Measurements from ENCODE around the gene ZNF169.
"Not testable (repeated sequence)": the region's sequence is repeated elsewhere in the genome, so short reads cannot be mapped to it uniquely, and the experiment has no call there.

The ZNF169 gene

GRCh38 chr9:94302426-94302825 lies 43.3 kb downstream of the ZNF169 start:
- Mint-ChIP-seq H3K4me1 (ENCODE audit: low read depth) (no peaks in the 10 kb centered on the region), H3K4me3 (no peak overlapping the region), H3K36me3 (ENCODE audit: low read depth) (peaks cover 40% of the 10 kb centered on the region), H3K27ac (no peak overlapping the region), H3K9me3 (no peaks in the 10 kb centered on the region), H3K27me3 (no peaks in the 10 kb centered on the region)
- intact Hi-C loops (cut with micrococcal nuclease), result no loop called here

- Mint-ChIP-seq H3K4me1 (ENCODE audit: low read depth) (no peaks in the 10 kb centered on the region), H3K27ac (no peak overlapping the region), H3K27me3 (no peaks in the 10 kb centered on the region), H3K36me3 (ENCODE audit: low read depth) (peaks cover 31% of the 10 kb centered on the region), H3K4me3 (no peak overlapping the region), H3K9me3 (no peaks in the 10 kb centered on the region)
- intact Hi-C loops (cut with micrococcal nuclease), result no loop called here
Observed at GRCh38 chr9:94303321-94303720, 44.2 kb downstream of the ZNF169 start.

- intact Hi-C loops (cut with micrococcal nuclease); H3K27me3 Mint-ChIP-seq; H3K4me1 Mint-ChIP-seq (ENCODE audit: low read depth); H3K4me3 Mint-ChIP-seq; H3K27ac Mint-ChIP-seq; H3K36me3 Mint-ChIP-seq (ENCODE audit: low read depth); H3K9me3 Mint-ChIP-seq: not testable (repeated sequence)
Observed at GRCh38 chr9:94315034-94315984, 56.2 kb downstream of the ZNF169 start.

GRCh38 chr9:94316236-94316635 lies 57.1 kb downstream of the ZNF169 start:
- H3K9me3 Mint-ChIP-seq, H3K4me3 Mint-ChIP-seq: not testable (repeated sequence)

GRCh38 chr9:94317949-94318657 lies 59.0 kb downstream of the ZNF169 start:
- H3K36me3 Mint-ChIP-seq (ENCODE audit: low read depth); H3K9me3 Mint-ChIP-seq; H3K27me3 Mint-ChIP-seq; H3K27ac Mint-ChIP-seq; intact Hi-C loops (cut with micrococcal nuclease); H3K4me3 Mint-ChIP-seq; H3K4me1 Mint-ChIP-seq (ENCODE audit: low read depth): not testable (repeated sequence)

More at GRCh38 chr9:94316236-94316635, 57.1 kb downstream of the ZNF169 start:
- H3K4me1 Mint-ChIP-seq (ENCODE audit: low read depth); H3K27me3 Mint-ChIP-seq; intact Hi-C loops (cut with micrococcal nuclease); H3K27ac Mint-ChIP-seq; H3K36me3 Mint-ChIP-seq (ENCODE audit: low read depth): not testable (repeated sequence)

- intact Hi-C loops (cut with micrococcal nuclease); H3K27me3 Mint-ChIP-seq; H3K9me3 Mint-ChIP-seq; H3K4me1 Mint-ChIP-seq (ENCODE audit: low read depth); H3K36me3 Mint-ChIP-seq (ENCODE audit: low read depth); H3K4me3 Mint-ChIP-seq; H3K27ac Mint-ChIP-seq: not testable (repeated sequence)
Observed at GRCh38 chr9:94322342-94322940, 63.3 kb downstream of the ZNF169 start.

- H3K27me3 Mint-ChIP-seq; intact Hi-C loops (cut with micrococcal nuclease); H3K9me3 Mint-ChIP-seq; H3K27ac Mint-ChIP-seq; H3K36me3 Mint-ChIP-seq (ENCODE audit: low read depth); H3K4me1 Mint-ChIP-seq (ENCODE audit: low read depth); H3K4me3 Mint-ChIP-seq: not testable (repeated sequence)
Observed at GRCh38 chr9:94323153-94323798, 64.2 kb downstream of the ZNF169 start.

- H3K4me3 Mint-ChIP-seq; H3K9me3 Mint-ChIP-seq; H3K36me3 Mint-ChIP-seq (ENCODE audit: low read depth); H3K27me3 Mint-ChIP-seq; H3K4me1 Mint-ChIP-seq (ENCODE audit: low read depth); intact Hi-C loops (cut with micrococcal nuclease): not testable (repeated sequence)
- H3K27ac Mint-ChIP-seq, result peak overlapping the region; percentile 29
Observed at GRCh38 chr9:94325583-94325982, 66.5 kb downstream of the ZNF169 start.

GRCh38 chr9:94328544-94328943 lies 69.4 kb downstream of the ZNF169 start, which contains the start of gene NUTM2F:
Gene NUTM2F (minus strand): TSS chr9:94328644. CDS start chr9:94328623, 21 bp downstream.
- intact Hi-C loops (cut with micrococcal nuclease); H3K9me3 Mint-ChIP-seq; H3K4me3 Mint-ChIP-seq; H3K4me1 Mint-ChIP-seq (ENCODE audit: low read depth); H3K27me3 Mint-ChIP-seq; H3K36me3 Mint-ChIP-seq (ENCODE audit: low read depth); H3K27ac Mint-ChIP-seq: not testable (repeated sequence)

- H3K27me3 Mint-ChIP-seq; H3K4me3 Mint-ChIP-seq; H3K9me3 Mint-ChIP-seq; intact Hi-C loops (cut with micrococcal nuclease); H3K27ac Mint-ChIP-seq; H3K36me3 Mint-ChIP-seq (ENCODE audit: low read depth); H3K4me1 Mint-ChIP-seq (ENCODE audit: low read depth): not testable (repeated sequence)
Observed at GRCh38 chr9:94336445-94336844, 77.3 kb downstream of the ZNF169 start.

GRCh38 chr9:94338723-94339122 lies 79.6 kb downstream of the ZNF169 start:
- H3K4me3 Mint-ChIP-seq; H3K4me1 Mint-ChIP-seq (ENCODE audit: low read depth); H3K27me3 Mint-ChIP-seq; intact Hi-C loops (cut with micrococcal nuclease); H3K36me3 Mint-ChIP-seq (ENCODE audit: low read depth); H3K27ac Mint-ChIP-seq; H3K9me3 Mint-ChIP-seq: not testable (repeated sequence)

GRCh38 chr9:94339657-94340056 lies 80.6 kb downstream of the ZNF169 start:
- H3K9me3 Mint-ChIP-seq; H3K4me1 Mint-ChIP-seq (ENCODE audit: low read depth); H3K27me3 Mint-ChIP-seq; H3K36me3 Mint-ChIP-seq (ENCODE audit: low read depth); H3K4me3 Mint-ChIP-seq; intact Hi-C loops (cut with micrococcal nuclease): not testable (repeated sequence)
- H3K27ac Mint-ChIP-seq, result peak overlapping the region; percentile 34

GRCh38 chr9:94340750-94341149 lies 81.7 kb downstream of the ZNF169 start:
- H3K36me3 Mint-ChIP-seq (ENCODE audit: low read depth); intact Hi-C loops (cut with micrococcal nuclease); H3K27me3 Mint-ChIP-seq; H3K9me3 Mint-ChIP-seq; H3K27ac Mint-ChIP-seq; H3K4me3 Mint-ChIP-seq; H3K4me1 Mint-ChIP-seq (ENCODE audit: low read depth): not testable (repeated sequence)

- H3K9me3 Mint-ChIP-seq; intact Hi-C loops (cut with micrococcal nuclease); H3K4me3 Mint-ChIP-seq; H3K36me3 Mint-ChIP-seq (ENCODE audit: low read depth); H3K27me3 Mint-ChIP-seq; H3K27ac Mint-ChIP-seq; H3K4me1 Mint-ChIP-seq (ENCODE audit: low read depth): not testable (repeated sequence)
Observed at GRCh38 chr9:94341703-94342102, 82.6 kb downstream of the ZNF169 start.
